Thymus (tissue), 11 donors: Measurements from ENCODE around the gene HIVEP3. TPM values are rescaled to one million over a fixed set of nuclear protein-coding genes. Genes with fewer than 3 reads are reported as not detected.

Experiments
- DNase-seq, 9 donors: peaks; one replicate each; pipeline ENCODE4 v3.0.0-alpha.2; 2013; ENCODE audit warnings: low spot score in 9 of 9, low read depth in 6 of 9, missing footprints in 1 of 9
- H3K27ac ChIP-seq, 2 donors: one replicate each; pipeline ENCODE4 v1.5.1; 2013; ENCODE audit warnings: control low read depth in 1 of 2, low read depth in 1 of 2, low read length in 1 of 2, mild to moderate bottlenecking in 1 of 2, moderate library complexity in 1 of 2
- H3K27me3 ChIP-seq, 2 donors: one replicate each; pipeline ENCODE4 v1.5.1; 2013; ENCODE audit warnings: low read length in 1 of 2; ENCODE audit not compliant: control insufficient read depth in 2 of 2, insufficient read depth in 1 of 2
- H3K36me3 ChIP-seq, 2 donors: one replicate each; pipeline ENCODE4 v1.5.1; 2013; ENCODE audit warnings: low read length in 1 of 2, mild to moderate bottlenecking in 1 of 2, moderate library complexity in 1 of 2; ENCODE audit not compliant: control insufficient read depth in 2 of 2, insufficient read depth in 2 of 2
- H3K4me1 ChIP-seq, 2 donors: one replicate each; pipeline ENCODE4 v1.5.1; 2013; ENCODE audit warnings: low read length in 2 of 2; ENCODE audit not compliant: control insufficient read depth in 2 of 2, insufficient read depth in 2 of 2
- H3K4me3 ChIP-seq, 2 donors: one replicate each; pipeline ENCODE4 v1.5.1; 2013; ENCODE audit warnings: low read length in 2 of 2, control low read depth in 1 of 2, mild to moderate bottlenecking in 1 of 2
- H3K9me3 ChIP-seq, 2 donors: one replicate each; pipeline ENCODE4 v1.5.1; 2013; ENCODE audit warnings: low read length in 1 of 2, mild to moderate bottlenecking in 1 of 2; ENCODE audit not compliant: control insufficient read depth in 2 of 2, insufficient read depth in 1 of 2
- WGBS: extraction: QIAGEN DNeasy Blood & Tissue Kit; methylation state at CpG from one replicate; pipeline ENCODE4 v1.1.7; 2013; 5-methylcytosine and 5-hydroxymethylcytosine counted together
- polyA plus RNA-seq: library from polyadenylated mRNA; stranded (reverse); fragments of 200-250 nt; gene quantifications from one replicate; pipeline ENCODE4 v1.2.3, GENCODE V29; 2013
- total RNA-seq: library from RNA; stranded (reverse); fragments of 120-200 nt; gene quantifications from one replicate; pipeline ENCODE4 v1.2.4, GENCODE V29; 2013
- donor health status: healthy.

HIVEP3 gene
- total and polyA plus RNA-seq, 2 donors: 6.7 to 12.1 TPM

DNA sequence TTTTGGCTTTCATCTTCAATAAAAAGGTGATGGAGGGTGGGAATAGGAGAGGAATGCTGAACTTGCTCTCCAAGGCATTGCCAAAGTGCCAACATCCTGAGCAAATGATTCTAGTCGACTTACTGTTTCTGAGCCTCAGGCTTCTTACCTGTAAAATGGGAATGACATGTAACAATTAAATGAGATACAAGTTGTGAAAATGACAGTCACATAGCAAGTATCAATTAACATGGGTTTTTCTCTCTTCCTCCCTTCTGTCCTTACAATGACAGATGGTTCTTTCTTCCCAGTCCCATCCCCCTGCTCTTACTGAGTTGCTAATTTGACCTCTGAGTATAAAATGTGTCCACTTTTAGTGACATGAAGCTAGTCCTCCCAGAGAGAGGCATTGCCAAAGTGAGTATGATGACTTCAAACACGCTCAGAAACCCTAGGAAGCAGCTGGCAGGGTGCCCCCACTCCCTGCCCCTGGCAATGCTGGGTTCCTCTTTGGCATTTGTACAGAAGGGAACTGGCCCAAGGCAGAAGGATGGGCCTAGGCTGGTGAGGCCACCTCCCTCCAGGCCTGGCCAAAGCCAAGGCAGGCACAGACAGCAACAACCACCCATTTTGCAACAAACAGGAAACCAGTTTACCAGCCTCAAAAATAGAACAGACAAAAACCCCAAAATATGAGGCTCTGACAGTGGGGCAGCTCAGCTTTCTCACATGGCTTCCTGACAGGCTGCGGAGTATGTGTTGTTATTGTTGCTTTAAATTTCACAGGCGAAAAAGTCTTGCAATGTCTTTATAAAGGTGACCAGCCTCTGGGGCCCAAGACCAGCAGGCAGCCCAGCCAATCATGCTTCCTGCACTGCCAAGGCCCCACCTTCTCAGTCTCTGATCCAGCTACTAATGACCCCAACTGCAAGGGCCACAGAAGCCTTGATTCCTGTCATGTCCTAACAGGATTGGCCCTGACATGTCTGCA is 115.9 kb downstream of the HIVEP3 start:
- H3K27me3 ChIP-seq: no peaks in the 10 kb centered on the region
- DNase-seq: peak in 5 of 9 donors; percentile 34 to 77 (median 46)
- no peak overlapping the region for H3K4me3 ChIP-seq
- H3K9me3 ChIP-seq: no peaks in the 10 kb centered on the region
- WGBS: 30% methylated on average over 4 of the region's 4 CpGs
- H3K36me3 ChIP-seq: no peaks in the 10 kb centered on the region
- H3K27ac ChIP-seq: peak overlapping the region; percentile 71 to 81
- H3K4me1 ChIP-seq: peaks cover 46 to 79% of the 10 kb centered on the region in 2 donors

DNA sequence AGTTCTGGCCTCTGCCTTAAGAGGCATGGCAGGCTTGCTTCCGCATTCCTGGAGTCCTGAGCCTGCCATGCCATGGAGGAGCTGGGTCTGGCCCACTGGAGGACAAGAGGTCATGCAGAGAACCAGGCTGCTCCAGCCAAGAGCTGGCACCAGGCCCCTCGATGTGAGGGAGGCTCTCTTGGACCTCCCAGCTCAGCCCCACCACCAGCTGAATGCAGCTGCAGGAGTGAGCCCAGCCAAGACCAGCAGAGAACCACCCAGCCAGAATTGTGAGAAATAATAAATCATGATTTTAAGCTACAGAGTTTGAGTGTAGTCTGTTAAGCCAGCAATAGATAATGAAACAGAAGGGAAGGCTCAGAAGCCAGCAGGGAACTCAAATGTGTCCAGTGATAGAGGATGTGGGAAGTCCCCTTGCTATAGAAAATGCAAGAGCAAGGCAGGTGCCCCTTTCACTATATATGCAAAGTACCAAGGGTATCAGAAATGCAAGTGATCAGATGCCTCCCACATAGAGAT is 118.4 kb downstream of the HIVEP3 start:
- Histone ChIP-seq H3K36me3 (no peaks in the 10 kb centered on the region), H3K27ac (no peak overlapping the region), H3K27me3 (no peaks in the 10 kb centered on the region), H3K4me1 (peaks cover 29 to 55% of the 10 kb centered on the region in 2 donors), H3K9me3 (no peaks in the 10 kb centered on the region), H3K4me3 (no peak overlapping the region)
- no peak for DNase-seq
- 61% methylated on average over 2 of the region's 2 CpGs for WGBS

DNA sequence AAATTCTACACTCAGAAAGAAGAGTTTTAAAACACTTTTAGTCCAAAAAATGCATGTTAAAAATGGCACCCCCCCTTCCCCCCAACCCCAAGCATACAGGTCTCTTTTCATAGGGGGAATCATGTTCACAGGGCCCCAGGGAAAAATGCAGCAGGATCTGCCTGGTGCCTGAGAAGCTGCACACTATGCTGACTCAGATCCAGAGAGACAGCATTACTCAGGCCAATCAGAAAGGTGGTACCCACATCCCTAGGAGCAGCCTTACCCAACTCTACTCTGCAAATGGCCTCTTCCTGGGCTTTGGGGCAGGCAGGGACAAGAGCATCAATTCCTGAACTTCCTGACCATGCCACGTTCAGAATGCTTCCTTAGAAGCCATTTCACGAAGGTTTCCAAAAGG is 119.0 kb downstream of the HIVEP3 start:
- H3K27me3 ChIP-seq: no peaks in the 10 kb centered on the region
- no peaks in the 10 kb centered on the region for H3K9me3 ChIP-seq
- WGBS: 93% methylated on average over 2 of the region's 2 CpGs
- no peak overlapping the region for H3K4me3 ChIP-seq
- no peak overlapping the region for H3K27ac ChIP-seq
- peaks cover 27 to 48% of the 10 kb centered on the region in 2 donors for H3K4me1 ChIP-seq
- DNase-seq: no peak
- H3K36me3 ChIP-seq: no peaks in the 10 kb centered on the region

DNA sequence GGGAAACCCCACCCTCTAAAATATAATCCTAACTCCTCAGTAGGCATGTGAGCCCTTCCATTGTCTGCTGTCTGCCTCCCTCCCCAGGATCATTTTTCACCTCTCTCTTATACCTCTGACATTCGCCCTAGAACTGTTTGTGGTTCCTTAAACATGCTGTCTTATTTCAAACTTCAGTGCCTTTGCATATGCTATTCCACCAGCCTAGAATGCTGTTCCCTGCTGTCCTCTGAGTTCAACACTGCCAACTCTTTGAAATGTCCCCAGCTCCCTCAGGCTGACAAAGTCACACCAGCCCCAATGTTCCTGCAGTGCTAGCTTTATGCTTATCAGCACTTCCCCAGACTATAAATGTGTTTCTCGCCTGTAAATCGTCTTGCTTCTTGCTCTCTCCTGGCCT is 119.5 kb downstream of the HIVEP3 start:
- H3K4me3 ChIP-seq: no peak overlapping the region
- no peaks in the 10 kb centered on the region for H3K36me3 ChIP-seq
- H3K9me3 ChIP-seq: no peaks in the 10 kb centered on the region
- WGBS: 98% methylated on average over 3 of the region's 3 CpGs
- no peak overlapping the region for H3K27ac ChIP-seq
- no peaks in the 10 kb centered on the region for H3K27me3 ChIP-seq
- DNase-seq: no peak
- peaks cover 24 to 43% of the 10 kb centered on the region in 2 donors for H3K4me1 ChIP-seq

DNA sequence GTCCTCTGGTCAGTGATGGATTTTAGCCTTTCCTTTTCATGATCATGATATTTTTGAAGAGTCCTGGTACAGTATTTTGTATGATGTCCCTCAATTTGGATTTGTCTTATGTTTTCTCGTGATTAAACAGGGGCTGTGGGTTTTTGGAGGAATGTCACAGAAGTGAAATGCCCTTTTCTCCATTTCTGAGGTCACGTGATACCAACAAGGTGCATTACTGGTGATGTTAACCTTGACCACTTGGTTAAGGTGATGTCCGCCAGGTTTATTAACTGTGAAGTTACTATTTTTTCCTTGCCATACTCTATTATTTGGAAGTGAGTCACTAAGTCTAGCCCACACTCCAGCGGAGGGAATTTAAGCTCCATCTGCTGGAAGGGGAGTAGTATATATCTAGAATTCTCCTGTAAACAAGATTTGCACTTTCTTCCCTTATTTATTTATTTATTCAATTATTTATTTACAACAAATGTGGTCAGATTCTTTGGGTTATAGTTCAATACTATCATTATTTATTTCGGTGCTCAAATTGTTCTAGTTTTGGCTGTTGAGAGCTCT is 123.4 kb downstream of the HIVEP3 start:
- peaks cover 10 to 32% of the 10 kb centered on the region in 2 donors for H3K4me1 ChIP-seq
- DNase-seq: no peak
- H3K4me3 ChIP-seq: no peak overlapping the region
- H3K9me3 ChIP-seq: no peaks in the 10 kb centered on the region
- H3K27ac ChIP-seq: no peak overlapping the region
- H3K36me3 ChIP-seq: no peaks in the 10 kb centered on the region
- H3K27me3 ChIP-seq: no peaks in the 10 kb centered on the region
- WGBS: 97% methylated on average over 5 of the region's 5 CpGs

DNA sequence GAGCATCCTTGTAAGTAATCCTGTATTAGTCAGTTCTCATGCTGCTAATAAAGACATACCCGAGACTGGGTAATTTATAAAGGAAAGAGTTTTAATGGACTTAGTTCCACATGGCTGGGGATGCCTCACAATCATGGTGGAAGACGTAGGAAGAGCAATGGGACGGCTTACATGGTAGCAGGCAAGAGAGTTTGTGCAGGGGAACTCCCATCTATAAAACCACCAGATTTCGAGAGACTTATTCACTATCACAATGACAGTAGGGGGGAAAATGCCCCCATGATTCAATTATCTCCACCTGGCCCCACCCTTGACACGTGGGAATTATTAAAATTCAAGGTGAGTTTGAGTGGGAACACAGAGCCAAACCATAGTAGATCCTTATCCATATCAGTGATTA is 124.7 kb downstream of the HIVEP3 start:
- no peak for DNase-seq
- Histone ChIP-seq H3K36me3 (no peaks in the 10 kb centered on the region), H3K4me1 (peaks cover 14 to 31% of the 10 kb centered on the region in 2 donors), H3K27me3 (no peaks in the 10 kb centered on the region), H3K4me3 (no peak overlapping the region), H3K27ac (no peak overlapping the region), H3K9me3 (no peaks in the 10 kb centered on the region)
- 87% methylated on average over 5 of the region's 5 CpGs for WGBS

DNA sequence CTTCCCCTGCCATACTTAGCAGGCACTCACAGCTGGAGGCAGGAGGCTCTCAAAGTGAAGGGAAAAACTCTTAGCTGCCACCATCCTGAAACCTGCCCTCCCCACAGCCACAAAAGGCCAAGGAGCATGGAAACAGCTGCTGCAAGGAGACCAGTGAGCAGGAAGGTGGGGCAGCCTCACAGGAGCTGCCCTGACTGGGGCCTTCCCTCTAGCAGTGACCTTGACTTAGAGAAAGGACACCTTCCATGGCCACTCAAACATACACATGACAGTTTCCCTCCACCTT is 126.3 kb downstream of the HIVEP3 start:
- Histone ChIP-seq H3K27me3 (no peaks in the 10 kb centered on the region), H3K4me1 (peaks cover 14 to 31% of the 10 kb centered on the region in 2 donors), H3K27ac (no peak overlapping the region), H3K4me3 (no peak overlapping the region), H3K36me3 (no peaks in the 10 kb centered on the region), H3K9me3 (no peaks in the 10 kb centered on the region)
- DNase-seq: no peak

DNA sequence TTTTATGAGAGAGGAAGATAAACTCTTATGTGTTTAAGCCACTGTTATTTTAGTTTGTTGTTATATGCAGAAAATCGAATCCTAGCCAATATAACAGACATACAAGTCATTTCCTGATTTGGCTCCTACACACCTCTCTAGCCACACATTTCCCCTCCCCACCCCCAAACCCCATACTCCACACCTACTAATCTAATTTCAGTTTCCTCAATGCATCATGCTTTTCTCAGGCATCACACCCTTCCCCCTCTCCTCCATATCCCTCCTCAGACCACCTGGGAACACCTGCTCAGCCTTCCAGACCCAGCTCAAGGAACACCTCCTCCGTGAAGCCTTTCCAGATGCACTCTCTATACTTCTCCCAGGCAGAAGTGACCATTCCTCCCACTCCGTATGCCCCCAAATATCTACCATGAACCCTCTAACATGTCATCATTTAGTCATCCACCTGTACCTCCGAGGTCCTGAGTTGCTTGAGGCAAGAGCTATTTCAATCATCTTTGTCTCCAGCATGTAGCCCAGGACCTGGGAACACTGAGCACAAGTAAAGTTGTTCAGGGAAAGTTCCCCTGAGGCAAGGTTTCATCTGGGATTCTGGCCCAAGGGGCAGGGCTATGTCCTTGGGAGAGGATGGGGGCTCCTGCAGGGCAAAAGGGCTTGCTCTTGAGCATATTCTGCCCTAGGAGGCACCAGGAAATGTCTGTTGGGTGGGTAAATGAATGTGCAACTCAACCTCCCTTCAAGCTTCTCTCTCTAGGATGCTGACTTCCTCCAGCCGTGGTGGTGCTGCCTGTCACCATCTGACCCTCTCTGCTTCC is 126.8 kb downstream of the HIVEP3 start:
- no peaks in the 10 kb centered on the region for H3K36me3 ChIP-seq
- H3K9me3 ChIP-seq: no peaks in the 10 kb centered on the region
- H3K4me1 ChIP-seq: peaks cover 14 to 31% of the 10 kb centered on the region in 2 donors
- WGBS: 56% methylated on average over 5 of the region's 5 CpGs
- peak in 1 of 9 donors; percentile 41 for DNase-seq
- H3K27me3 ChIP-seq: no peaks in the 10 kb centered on the region
- H3K4me3 ChIP-seq: no peak overlapping the region
- H3K27ac ChIP-seq: no peak overlapping the region

DNA sequence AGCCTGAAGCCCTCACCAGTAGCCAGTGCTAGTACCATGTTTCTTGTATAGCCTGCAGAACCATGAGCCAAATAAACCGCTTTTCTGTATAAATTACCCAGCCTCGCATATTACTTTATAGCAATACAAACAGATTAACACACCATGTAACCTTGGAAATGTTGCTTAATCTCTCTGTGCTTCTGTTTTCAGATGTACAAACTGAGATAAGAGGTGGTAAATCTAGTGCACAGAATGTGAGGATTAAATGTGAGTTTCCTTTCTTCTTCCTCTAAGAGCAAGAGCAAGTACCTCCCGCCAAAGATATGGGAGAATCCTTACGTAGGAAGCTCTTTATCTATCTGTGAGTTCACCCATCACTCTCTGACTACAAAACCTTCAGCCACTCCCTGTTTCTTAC is 128.4 kb downstream of the HIVEP3 start:
- no peaks in the 10 kb centered on the region for H3K9me3 ChIP-seq
- H3K4me3 ChIP-seq: no peak overlapping the region
- 91% methylated on average over 4 of the region's 4 CpGs for WGBS
- no peak overlapping the region for H3K27ac ChIP-seq
- no peaks in the 10 kb centered on the region for H3K27me3 ChIP-seq
- peaks cover 16 to 31% of the 10 kb centered on the region in 2 donors for H3K4me1 ChIP-seq
- H3K36me3 ChIP-seq: no peaks in the 10 kb centered on the region
- no peak for DNase-seq
